Pancreas (tissue), 10 donors: Measurements from ENCODE around the gene ITPR1. TPM values are rescaled to one million over a fixed set of nuclear protein-coding genes. Genes with fewer than 3 reads are reported as not detected.
A peak's percentile ranks its signal among the peaks of the same experiment; 100 is the strongest.

Experiments
- ATAC-seq, 4 donors: fragments of 200-7000 bp; cut with Tn5 transposase; one replicate each; pipeline versions ENCODE4 v1.8.0 to v1.9.1; 2020; ENCODE audit warnings: mild to moderate bottlenecking in 4 of 4, moderate library complexity in 4 of 4
- DNase-seq, 6 donors: peaks; one replicate each; pipeline ENCODE4 v3.0.0-alpha.2; 2020
- FAIRE-seq: peaks from 2 replicates; lab custom pipeline; 2012; peaks lifted over from hg19 to GRCh38; lab: Jason Lieb, UNC
- H3K27ac ChIP-seq, 4 donors: fragments of 200-600 bp; sonication (generic); 1 replicate in 3 of 4; 2 replicates in 1 of 4; pipeline versions ENCODE4 v1.5.0 to v1.8.0; 2020
- H3K27me3 ChIP-seq, 4 donors: fragments of 200-600 bp; one replicate each; pipeline ENCODE4 v1.8.0; 2021
- H3K36me3 ChIP-seq, 3 donors: fragments of 200-600 bp; sonication (generic) in 1 of 3; one replicate each; pipeline versions ENCODE4 v1.5.0 to v1.8.0; 2020 to 2021
- H3K4me1 ChIP-seq, 3 donors: fragments of 200-600 bp; one replicate each; pipeline ENCODE4 v1.8.0; 2021
- H3K4me3 ChIP-seq, 4 donors: fragments of 200-600 bp; sonication (generic) in 2 of 4; one replicate each; pipeline versions ENCODE4 v1.5.0 to v1.8.0; 2020 to 2021
- H3K9me3 ChIP-seq, 4 donors: fragments of 200-600 bp; one replicate each; pipeline ENCODE4 v1.8.0; 2021
- CTCF ChIP-seq, 4 donors: fragments of 200-600 bp; sonication (generic) in 3 of 4; IDR thresholded peaks; one replicate each; pipeline versions ENCODE4 v1.5.0 to v1.8.0; 2021; ENCODE audit warnings: antibody characterized with exemption in 4 of 4
- WGBS, 2 donors: extraction: QIAGEN DNeasy Blood & Tissue Kit; methylation state at CpG; one replicate each; pipeline ENCODE4 v1.1.7; 2013; 5-methylcytosine and 5-hydroxymethylcytosine counted together
- intact Hi-C, 3 donors: fragments of 100-400 bp; cut with DNase I; formaldehyde crosslinking; loops; one replicate each; pipeline versions ENCODE4 v1.11.1 to v1.14.2; 2022
- polyA plus RNA-seq, 2 donors: library from polyadenylated mRNA; stranded (reverse); fragments of 200-250 nt; gene quantifications; one replicate each; pipeline ENCODE4 v1.2.3, GENCODE V29; 2013
- total RNA-seq, 6 donors: library from RNA; stranded (reverse); fragmentation: NEBNext Ultra II Directional in 4 of 6; extraction: Animal tissue kit (Norgen Biotek cat#: 25700) in 4 of 6; gene quantifications; one replicate each; pipeline versions ENCODE4 v1.2.1 to v1.2.4, GENCODE V29; 2021 to 2023
- donor health status: healthy with polysubstance abuse.
- donor health status: DM: no; HTN: no; CAD: no; lungs with moderate emphysema.
- donor health status: DM: no; HTN: no; CAD: no.
- donor health status: control.
- donor health status: control.
- donor health status: Bipolar disorder and iron deficiency.
- donor health status: DM: yes; HTN: yes; CAD: no.
- donor health status: DM: no; HTN: no; CAD: no.
- donor health status: DM: no; HTN: no; CAD: no.
- donor health status: DM: yes; HTN: yes; CAD: no.

ITPR1 gene
- total and polyA plus RNA-seq, 8 donors, result 4.5 to 19.1 (median 10.1) TPM

GRCh38 chr3:4748701-4749378, 255.7 kb downstream of the ITPR1 start:
- intact Hi-C loops, result no loop called here
- Histone ChIP-seq H3K36me3 (no peaks in the 10 kb centered on the region), H3K27me3 (no peaks in the 10 kb centered on the region), H3K27ac (no peak overlapping the region), H3K4me3 (no peak overlapping the region), H3K4me1 (peaks cover 7 to 44% (median 32%) of the 10 kb centered on the region in 3 donors), H3K9me3 (no peaks in the 10 kb centered on the region)
- WGBS, 2 donors, result 86 to 89% methylated on average over 16 of the region's 16 CpGs
- no peak for ATAC-seq
- DNase-seq, result no peak
- FAIRE-seq, result no peak
- no peak for TF ChIP-seq CTCF (IDR thresholded peaks at IDR 0.05)

GRCh38 chr3:4749567-4750002, 256.4 kb downstream of the ITPR1 start:
- Histone ChIP-seq H3K27ac (peak overlapping the region in 3 of 4 donors; percentile 77 to 89 (median 89)), H3K4me3 (peak overlapping the region in 1 of 4 donors; percentile 30), H3K36me3 (no peaks in the 10 kb centered on the region), H3K9me3 (no peaks in the 10 kb centered on the region), H3K27me3 (no peaks in the 10 kb centered on the region), H3K4me1 (peaks cover 7 to 41% (median 32%) of the 10 kb centered on the region in 3 donors)
- intact Hi-C loops, result no loop called here
- 80 to 81% methylated on average over 5 of the region's 5 CpGs for WGBS, 2 donors
- TF ChIP-seq CTCF (IDR thresholded peaks at IDR 0.05), result no peak
- no peak for ATAC-seq
- no peak for FAIRE-seq
- no peak for DNase-seq

DNA sequence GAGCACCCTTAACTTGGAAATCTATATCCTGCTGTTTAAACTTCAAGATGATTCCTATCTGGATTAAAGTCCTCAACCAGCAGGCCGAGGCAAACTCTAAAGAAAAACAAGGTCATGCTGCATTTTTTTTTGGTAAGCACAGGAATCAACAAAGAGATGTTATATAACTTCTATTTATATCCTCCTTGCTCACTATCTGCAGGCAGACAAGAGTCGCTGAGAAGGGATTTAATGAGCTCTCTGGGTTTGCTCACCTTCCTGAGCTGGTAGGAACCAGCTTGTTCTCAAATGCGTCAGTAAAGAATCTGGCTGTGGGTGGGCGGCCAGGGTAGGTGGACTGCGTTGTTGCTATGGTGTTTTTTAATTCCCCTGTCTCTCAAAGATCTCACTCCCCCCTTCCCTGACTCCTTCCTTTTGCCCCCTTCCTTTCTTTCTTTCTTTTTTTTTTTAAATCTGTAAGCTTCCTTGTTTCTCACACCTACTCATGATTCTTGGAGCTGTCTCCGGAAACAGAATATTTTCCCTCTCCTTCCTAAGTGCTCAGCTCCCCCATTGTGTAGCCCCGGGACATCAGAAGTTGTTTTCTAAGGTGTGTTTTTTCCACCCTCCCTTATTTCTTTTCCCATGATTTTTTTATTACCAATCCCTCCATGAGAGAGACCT, 257.3 kb downstream of the ITPR1 start:
- Histone ChIP-seq H3K9me3 (no peaks in the 10 kb centered on the region), H3K4me1 (peaks cover 7 to 41% (median 32%) of the 10 kb centered on the region in 3 donors), H3K4me3 (peak overlapping the region in 2 of 4 donors; percentile 17 to 30), H3K27ac (peak overlapping the region; percentile 60 to 89 (median 83)), H3K27me3 (no peaks in the 10 kb centered on the region), H3K36me3 (no peaks in the 10 kb centered on the region)
- intact Hi-C loops, result no loop called here
- DNase-seq (no peak), ATAC-seq (peak; percentile 29 to 61 (median 49)), FAIRE-seq (no peak)
- WGBS, 2 donors, result 32 to 33% methylated on average over 7 of the region's 7 CpGs
- TF ChIP-seq CTCF (IDR thresholded peaks at IDR 0.05), result no peak

GRCh38 chr3:4751029-4751501, 257.9 kb downstream of the ITPR1 start:
- TF ChIP-seq CTCF (IDR thresholded peaks at IDR 0.05), result no peak
- no peak for DNase-seq
- H3K4me3 ChIP-seq, result peak overlapping the region in 2 of 4 donors; percentile 17 to 30
- peaks cover 7 to 41% (median 34%) of the 10 kb centered on the region in 3 donors for H3K4me1 ChIP-seq
- peak; percentile 17 to 29 (median 25) for ATAC-seq
- no peak for FAIRE-seq
- H3K27ac ChIP-seq, result peak overlapping the region; percentile 60 to 89 (median 83)
- intact Hi-C loops, result no loop called here
- WGBS, 2 donors, result 56 to 62% methylated on average over 7 of the region's 7 CpGs
- H3K36me3 ChIP-seq, result no peaks in the 10 kb centered on the region
- H3K27me3 ChIP-seq, result no peaks in the 10 kb centered on the region
- H3K9me3 ChIP-seq, result no peaks in the 10 kb centered on the region
